Measurements from ENCODE around the gene IL17RE.
"Not testable (repeated sequence)": the region's sequence is repeated elsewhere in the genome, so short reads cannot be mapped to it uniquely, and the experiment has no call there.

IL17RE gene

GRCh38 chr3:9869955-9870354, 32.7 kb upstream of the IL17RE start:
- Histone ChIP-seq H3K4me1 (ENCODE audit: insufficient read depth, low read length) (no peaks in the 10 kb centered on the region; the same call in 1 of the 2 replicates), H3K9me3 (ENCODE audit: control insufficient read depth, insufficient read depth, low read length) (no peaks in the 10 kb centered on the region), H3K36me3 (ENCODE audit: insufficient read depth, low read length) (no peaks in the 10 kb centered on the region), H3K9ac (ENCODE audit: low read depth, low read length) (no peak overlapping the region)

GRCh38 chr3:9870978-9871377, 31.7 kb upstream of the IL17RE start:
- no peaks in the 10 kb centered on the region for H3K36me3 ChIP-seq (ENCODE audit: insufficient read depth, low read length)
- no peaks in the 10 kb centered on the region for H3K9me3 ChIP-seq (ENCODE audit: control insufficient read depth, insufficient read depth, low read length)
- H3K9ac ChIP-seq (ENCODE audit: low read depth, low read length) = no peak overlapping the region
- no peaks in the 10 kb centered on the region; the same call in 1 of the 2 replicates for H3K4me1 ChIP-seq (ENCODE audit: insufficient read depth, low read length)

GRCh38 chr3:9872067-9872466, 30.6 kb upstream of the IL17RE start:
- H3K9me3 ChIP-seq (ENCODE audit: control insufficient read depth, insufficient read depth, low read length); H3K4me1 ChIP-seq (ENCODE audit: insufficient read depth, low read length); H3K36me3 ChIP-seq (ENCODE audit: insufficient read depth, low read length); H3K9ac ChIP-seq (ENCODE audit: low read depth, low read length): not testable (repeated sequence)

- H3K36me3 ChIP-seq (ENCODE audit: insufficient read depth, low read length) = no peaks in the 10 kb centered on the region
- H3K9ac ChIP-seq (ENCODE audit: low read depth, low read length) = no peak overlapping the region
- H3K9me3 ChIP-seq (ENCODE audit: control insufficient read depth, insufficient read depth, low read length) = no peaks in the 10 kb centered on the region
- H3K4me1 ChIP-seq (ENCODE audit: insufficient read depth, low read length) = peaks cover 7% of the 10 kb centered on the region
Observed at GRCh38 chr3:9875448-9875847, 27.2 kb upstream of the IL17RE start.

- not testable (repeated sequence) for H3K9ac ChIP-seq (ENCODE audit: low read depth, low read length)
Observed at GRCh38 chr3:9876255-9876654, 26.4 kb upstream of the IL17RE start.

GRCh38 chr3:9876991-9877390, 25.7 kb upstream of the IL17RE start:
- Histone ChIP-seq H3K9ac (ENCODE audit: low read depth, low read length) (no peak overlapping the region), H3K9me3 (ENCODE audit: control insufficient read depth, insufficient read depth, low read length) (no peaks in the 10 kb centered on the region), H3K36me3 (ENCODE audit: insufficient read depth, low read length) (no peaks in the 10 kb centered on the region), H3K4me1 (ENCODE audit: insufficient read depth, low read length) (peaks cover 7% of the 10 kb centered on the region)

More at GRCh38 chr3:9876255-9876654, 26.4 kb upstream of the IL17RE start:
- H3K9me3 ChIP-seq (ENCODE audit: control insufficient read depth, insufficient read depth, low read length); H3K4me1 ChIP-seq (ENCODE audit: insufficient read depth, low read length); H3K36me3 ChIP-seq (ENCODE audit: insufficient read depth, low read length): not testable (repeated sequence)

GRCh38 chr3:9878700-9879099, 23.9 kb upstream of the IL17RE start:
- H3K9me3 ChIP-seq (ENCODE audit: control insufficient read depth, insufficient read depth, low read length) = no peaks in the 10 kb centered on the region
- H3K36me3 ChIP-seq (ENCODE audit: insufficient read depth, low read length) = no peaks in the 10 kb centered on the region
- peaks cover 9% of the 10 kb centered on the region for H3K4me1 ChIP-seq (ENCODE audit: insufficient read depth, low read length)
- no peak overlapping the region for H3K9ac ChIP-seq (ENCODE audit: low read depth, low read length)

- Histone ChIP-seq H3K36me3 (ENCODE audit: insufficient read depth, low read length) (no peaks in the 10 kb centered on the region), H3K4me1 (ENCODE audit: insufficient read depth, low read length) (peaks cover 19% of the 10 kb centered on the region), H3K9ac (ENCODE audit: low read depth, low read length) (no peak within 1 kb of the TSS), H3K9me3 (ENCODE audit: control insufficient read depth, insufficient read depth, low read length) (no peaks in the 10 kb centered on the region)
Observed at GRCh38 chr3:9879830-9880549, 22.7 kb upstream of the IL17RE start, which contains the start of gene CIDEC. Gene CIDEC (minus strand): TSS chr3:9880253. CDS start chr3:9878486, 1,767 bp downstream.

- Histone ChIP-seq H3K9me3 (ENCODE audit: control insufficient read depth, insufficient read depth, low read length) (no peaks in the 10 kb centered on the region), H3K4me1 (ENCODE audit: insufficient read depth, low read length) (peaks cover 19% of the 10 kb centered on the region), H3K36me3 (ENCODE audit: insufficient read depth, low read length) (no peaks in the 10 kb centered on the region), H3K9ac (ENCODE audit: low read depth, low read length) (no peak overlapping the region)
Observed at GRCh38 chr3:9881441-9881840, 21.2 kb upstream of the IL17RE start.

- H3K4me1 ChIP-seq (ENCODE audit: insufficient read depth, low read length) = peaks cover 12% of the 10 kb centered on the region
- H3K9ac ChIP-seq (ENCODE audit: low read depth, low read length) = no peak overlapping the region; the same call in 1 of the 2 replicates
- no peaks in the 10 kb centered on the region for H3K36me3 ChIP-seq (ENCODE audit: insufficient read depth, low read length)
- no peaks in the 10 kb centered on the region for H3K9me3 ChIP-seq (ENCODE audit: control insufficient read depth, insufficient read depth, low read length)
Observed at GRCh38 chr3:9883706-9884554, 18.7 kb upstream of the IL17RE start.

GRCh38 chr3:9884555-9885165, 18.0 kb upstream of the IL17RE start:
- H3K4me1 ChIP-seq (ENCODE audit: insufficient read depth, low read length) = peaks cover 12% of the 10 kb centered on the region
- H3K9me3 ChIP-seq (ENCODE audit: control insufficient read depth, insufficient read depth, low read length) = no peaks in the 10 kb centered on the region
- H3K9ac ChIP-seq (ENCODE audit: low read depth, low read length) = no peak overlapping the region
- no peaks in the 10 kb centered on the region for H3K36me3 ChIP-seq (ENCODE audit: insufficient read depth, low read length)

- Histone ChIP-seq H3K9me3 (ENCODE audit: control insufficient read depth, insufficient read depth, low read length) (no peaks in the 10 kb centered on the region), H3K36me3 (ENCODE audit: insufficient read depth, low read length) (no peaks in the 10 kb centered on the region), H3K9ac (ENCODE audit: low read depth, low read length) (no peak overlapping the region), H3K4me1 (ENCODE audit: insufficient read depth, low read length) (peaks cover 12% of the 10 kb centered on the region)
Observed at GRCh38 chr3:9886328-9886727, 16.3 kb upstream of the IL17RE start.

- Histone ChIP-seq H3K9ac (ENCODE audit: low read depth, low read length) (no peak overlapping the region), H3K36me3 (ENCODE audit: insufficient read depth, low read length) (no peaks in the 10 kb centered on the region), H3K4me1 (ENCODE audit: insufficient read depth, low read length) (peaks cover 12% of the 10 kb centered on the region), H3K9me3 (ENCODE audit: control insufficient read depth, insufficient read depth, low read length) (no peaks in the 10 kb centered on the region)
Observed at GRCh38 chr3:9887480-9887879, 15.2 kb upstream of the IL17RE start.

- Histone ChIP-seq H3K9ac (ENCODE audit: low read depth, low read length) (no peak overlapping the region), H3K36me3 (ENCODE audit: insufficient read depth, low read length) (peaks cover 4% of the 10 kb centered on the region; the same call in 1 of the 2 replicates), H3K4me1 (ENCODE audit: insufficient read depth, low read length) (peaks cover 12% of the 10 kb centered on the region), H3K9me3 (ENCODE audit: control insufficient read depth, insufficient read depth, low read length) (no peaks in the 10 kb centered on the region)
Observed at GRCh38 chr3:9888540-9888939, 14.1 kb upstream of the IL17RE start.

Data from ES-I3 (cell line).